Measurements from ENCODE around the gene CPD. TPM values are rescaled to one million over a fixed set of nuclear protein-coding genes. Genes with fewer than 3 reads are reported as not detected.

Gene CPD
- polyA plus RNA-seq, 1 of the 3 experiments (the other 2 are of a cell fraction) = 12.5 TPM

DNA sequence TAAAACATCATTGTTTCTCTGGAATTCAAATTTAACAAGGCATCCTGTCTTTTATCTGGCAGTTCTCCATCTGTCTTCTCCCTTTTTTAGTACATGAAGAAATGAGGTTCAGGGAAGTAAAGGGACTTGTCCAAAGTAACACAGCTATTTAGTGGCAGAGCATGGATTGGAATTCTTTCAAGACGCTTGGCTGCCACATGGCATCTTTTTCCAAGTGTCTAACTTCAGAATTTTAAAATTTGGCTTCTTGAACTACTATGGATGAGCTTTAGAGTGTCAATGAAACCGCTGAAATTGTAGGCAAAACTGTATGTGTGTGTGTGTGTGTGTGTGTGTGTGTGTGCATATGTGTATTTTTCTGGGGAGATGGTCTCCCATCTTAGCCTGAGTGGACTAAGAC is 39.6 kb upstream of the CPD start:
- no peak overlapping the region for H3K9ac ChIP-seq
- no peaks in the 10 kb centered on the region for H3K9me2 ChIP-seq
- no peak overlapping the region for H3K4me2 ChIP-seq
- POLR2A ChIA-PET = no interaction called here
- no peak overlapping the region for H3K27ac ChIP-seq (ENCODE audit: low read depth in 2 of 2, low read length in 1 of 2)
- H3K4me1 ChIP-seq (ENCODE audit: control insufficient read depth in 1 of 2, insufficient read depth in 2 of 2, low read depth in 1 of 2, low read length in 1 of 2) = peaks cover 7 to 8% of the 10 kb centered on the region in 2 experiments; a peak in 2 of 4 replicates
- TF ChIP-seq RFX5 (IDR thresholded peaks at IDR 0.05; ENCODE audit: low read length) (no peak), FOXJ3 (CRISPR knock-in tag; IDR thresholded peaks at IDR 0.05) (no peak), RAD21 (IDR thresholded peaks at IDR 0.05; ENCODE audit: low read length) (no peak), USF1 (IDR thresholded peaks at IDR 0.05; ENCODE audit: borderline replicate concordance, low read depth) (no peak), EP300 (IDR thresholded peaks at IDR 0.05; ENCODE audit: borderline replicate concordance in 1 of 2, low read depth in 1 of 2, low read length in 1 of 2) (no peak), ZBTB33 (IDR thresholded peaks at IDR 0.05; ENCODE audit: borderline replicate concordance, low read depth) (no peak), SMC3 (IDR thresholded peaks at IDR 0.05; ENCODE audit: low read depth, low read length) (no peak), GABPA (IDR thresholded peaks at IDR 0.05; ENCODE audit: low read depth) (no peak), FOXM1 (IDR thresholded peaks at IDR 0.05; ENCODE audit: low read depth) (no peak), TCF12 (IDR thresholded peaks at IDR 0.05) (no peak), NFIC (IDR thresholded peaks at IDR 0.05; ENCODE audit: borderline replicate concordance) (no peak)
- TF ChIP-seq, protein P1, sequence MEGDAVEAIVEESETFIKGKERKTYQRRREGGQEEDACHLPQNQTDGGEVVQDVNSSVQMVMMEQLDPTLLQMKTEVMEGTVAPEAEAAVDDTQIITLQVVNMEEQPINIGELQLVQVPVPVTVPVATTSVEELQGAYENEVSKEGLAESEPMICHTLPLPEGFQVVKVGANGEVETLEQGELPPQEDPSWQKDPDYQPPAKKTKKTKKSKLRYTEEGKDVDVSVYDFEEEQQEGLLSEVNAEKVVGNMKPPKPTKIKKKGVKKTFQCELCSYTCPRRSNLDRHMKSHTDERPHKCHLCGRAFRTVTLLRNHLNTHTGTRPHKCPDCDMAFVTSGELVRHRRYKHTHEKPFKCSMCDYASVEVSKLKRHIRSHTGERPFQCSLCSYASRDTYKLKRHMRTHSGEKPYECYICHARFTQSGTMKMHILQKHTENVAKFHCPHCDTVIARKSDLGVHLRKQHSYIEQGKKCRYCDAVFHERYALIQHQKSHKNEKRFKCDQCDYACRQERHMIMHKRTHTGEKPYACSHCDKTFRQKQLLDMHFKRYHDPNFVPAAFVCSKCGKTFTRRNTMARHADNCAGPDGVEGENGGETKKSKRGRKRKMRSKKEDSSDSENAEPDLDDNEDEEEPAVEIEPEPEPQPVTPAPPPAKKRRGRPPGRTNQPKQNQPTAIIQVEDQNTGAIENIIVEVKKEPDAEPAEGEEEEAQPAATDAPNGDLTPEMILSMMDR (IDR thresholded peaks at IDR 0.05) = no peak
- no peak overlapping the region for H3K4me3 ChIP-seq (ENCODE audit: low read depth in 2 of 2, low read length in 1 of 2)
- no peak for DNase-seq
- no peak overlapping the region for H2AFZ ChIP-seq (ENCODE audit: low read depth)
- no peaks in the 10 kb centered on the region for H3K9me3 ChIP-seq
- H3F3A ChIP-seq (replicated peaks; ENCODE audit: insufficient read depth) = peaks cover 7% of the 10 kb centered on the region
- H3K79me2 ChIP-seq (ENCODE audit: insufficient read depth) = no peaks in the 10 kb centered on the region
- H3K36me3 ChIP-seq (replicated peaks in 1 of 2; ENCODE audit: control insufficient read depth in 1 of 2, insufficient read depth in 2 of 2, low read length in 1 of 2) = no peaks in the 10 kb centered on the region
- no peaks in the 10 kb centered on the region for H3K27me3 ChIP-seq (ENCODE audit: insufficient read depth)
- CTCF ChIA-PET = interaction anchor here (0.6 to 6.0 kb wide), 23 partner anchors 10 to 391 kb away, joined by 3 to 54 read pairs (median 4); partner anchors contain the start of gene GOSR1
- no peaks in the 10 kb centered on the region for H4K20me1 ChIP-seq (ENCODE audit: insufficient read depth)
- WGBS (ENCODE audit: low lambda C conversion rate) = 60% methylated on average over 2 of the region's 2 CpGs

GRCh38 chr17:30340801-30341356 is 37.8 kb upstream of the CPD start:
- WGBS (ENCODE audit: low lambda C conversion rate) = 61% methylated on average over 6 of the region's 6 CpGs
- no peak for DNase-seq
- Histone ChIP-seq H2AFZ (ENCODE audit: low read depth) (peak overlapping the region; percentile 80; the same call in 1 of the 2 replicates), H3K4me3 (ENCODE audit: low read depth in 2 of 2, low read length in 1 of 2) (no peak overlapping the region), H3K27ac (ENCODE audit: low read depth in 2 of 2, low read length in 1 of 2) (peak overlapping the region; percentile 34 to 54), H3K9ac (no peak overlapping the region; the same call in 1 of the 2 replicates), H3K9me3 (no peaks in the 10 kb centered on the region), H3F3A (replicated peaks; ENCODE audit: insufficient read depth) (peaks cover 7% of the 10 kb centered on the region), H3K79me2 (ENCODE audit: insufficient read depth) (no peaks in the 10 kb centered on the region), H3K4me2 (peak overlapping the region; percentile 61; the same call in 1 of the 2 replicates), H3K27me3 (ENCODE audit: insufficient read depth) (no peaks in the 10 kb centered on the region), H3K4me1 (ENCODE audit: control insufficient read depth in 1 of 2, insufficient read depth in 2 of 2, low read depth in 1 of 2, low read length in 1 of 2) (peaks cover 8 to 15% of the 10 kb centered on the region in 2 experiments; a peak in 2 of 4 replicates), H4K20me1 (ENCODE audit: insufficient read depth) (no peaks in the 10 kb centered on the region), H3K9me2 (no peaks in the 10 kb centered on the region), H3K36me3 (replicated peaks in 1 of 2; ENCODE audit: control insufficient read depth in 1 of 2, insufficient read depth in 2 of 2, low read length in 1 of 2) (no peaks in the 10 kb centered on the region)
- POLR2A ChIA-PET = interaction anchor here (0.7 kb wide), 1 partner anchor 26 kb away, joined by 4 read pairs; no protein-coding TSS in a partner anchor
- CTCF ChIA-PET = interaction anchor here (0.5 to 6.0 kb wide), 21 partner anchors 9 to 437 kb away, joined by 3 to 54 read pairs (median 4); partner anchors contain the start of gene GOSR1
- no peak for TF ChIP-seq GABPA (IDR thresholded peaks at IDR 0.05; ENCODE audit: low read depth)
- no peak for TF ChIP-seq JUND (IDR thresholded peaks at IDR 0.05)
- TF ChIP-seq TAF1 (IDR thresholded peaks at IDR 0.05; ENCODE audit: borderline replicate concordance, low read depth, low read length) = no peak
- no peak for TF ChIP-seq NFIC (IDR thresholded peaks at IDR 0.05; ENCODE audit: borderline replicate concordance)
- TF ChIP-seq NRF1 (IDR thresholded peaks at IDR 0.05; ENCODE audit: low read depth, low read length) = no peak
- TF ChIP-seq, protein P2, sequence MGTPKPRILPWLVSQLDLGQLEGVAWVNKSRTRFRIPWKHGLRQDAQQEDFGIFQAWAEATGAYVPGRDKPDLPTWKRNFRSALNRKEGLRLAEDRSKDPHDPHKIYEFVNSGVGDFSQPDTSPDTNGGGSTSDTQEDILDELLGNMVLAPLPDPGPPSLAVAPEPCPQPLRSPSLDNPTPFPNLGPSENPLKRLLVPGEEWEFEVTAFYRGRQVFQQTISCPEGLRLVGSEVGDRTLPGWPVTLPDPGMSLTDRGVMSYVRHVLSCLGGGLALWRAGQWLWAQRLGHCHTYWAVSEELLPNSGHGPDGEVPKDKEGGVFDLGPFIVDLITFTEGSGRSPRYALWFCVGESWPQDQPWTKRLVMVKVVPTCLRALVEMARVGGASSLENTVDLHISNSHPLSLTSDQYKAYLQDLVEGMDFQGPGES (IDR thresholded peaks at IDR 0.05; ENCODE audit: low read depth, low read length) = no peak
- no peak for TF ChIP-seq CHD2 (IDR thresholded peaks at IDR 0.05; ENCODE audit: low read length, partially characterized antibody)
- TF ChIP-seq, protein P1 (IDR thresholded peaks at IDR 0.05) = no peak
- no peak for TF ChIP-seq USF1 (IDR thresholded peaks at IDR 0.05; ENCODE audit: borderline replicate concordance, low read depth)
- no peak for TF ChIP-seq TEAD4 (IDR thresholded peaks at IDR 0.05; ENCODE audit: borderline replicate concordance, insufficient read depth)
